Measurements from ENCODE around the gene ACOXL. TPM values are rescaled to one million over a fixed set of nuclear protein-coding genes. Genes with fewer than 3 reads are reported as not detected.

Gene ACOXL
- not detected in 2 replicates for total RNA-seq

DNA sequence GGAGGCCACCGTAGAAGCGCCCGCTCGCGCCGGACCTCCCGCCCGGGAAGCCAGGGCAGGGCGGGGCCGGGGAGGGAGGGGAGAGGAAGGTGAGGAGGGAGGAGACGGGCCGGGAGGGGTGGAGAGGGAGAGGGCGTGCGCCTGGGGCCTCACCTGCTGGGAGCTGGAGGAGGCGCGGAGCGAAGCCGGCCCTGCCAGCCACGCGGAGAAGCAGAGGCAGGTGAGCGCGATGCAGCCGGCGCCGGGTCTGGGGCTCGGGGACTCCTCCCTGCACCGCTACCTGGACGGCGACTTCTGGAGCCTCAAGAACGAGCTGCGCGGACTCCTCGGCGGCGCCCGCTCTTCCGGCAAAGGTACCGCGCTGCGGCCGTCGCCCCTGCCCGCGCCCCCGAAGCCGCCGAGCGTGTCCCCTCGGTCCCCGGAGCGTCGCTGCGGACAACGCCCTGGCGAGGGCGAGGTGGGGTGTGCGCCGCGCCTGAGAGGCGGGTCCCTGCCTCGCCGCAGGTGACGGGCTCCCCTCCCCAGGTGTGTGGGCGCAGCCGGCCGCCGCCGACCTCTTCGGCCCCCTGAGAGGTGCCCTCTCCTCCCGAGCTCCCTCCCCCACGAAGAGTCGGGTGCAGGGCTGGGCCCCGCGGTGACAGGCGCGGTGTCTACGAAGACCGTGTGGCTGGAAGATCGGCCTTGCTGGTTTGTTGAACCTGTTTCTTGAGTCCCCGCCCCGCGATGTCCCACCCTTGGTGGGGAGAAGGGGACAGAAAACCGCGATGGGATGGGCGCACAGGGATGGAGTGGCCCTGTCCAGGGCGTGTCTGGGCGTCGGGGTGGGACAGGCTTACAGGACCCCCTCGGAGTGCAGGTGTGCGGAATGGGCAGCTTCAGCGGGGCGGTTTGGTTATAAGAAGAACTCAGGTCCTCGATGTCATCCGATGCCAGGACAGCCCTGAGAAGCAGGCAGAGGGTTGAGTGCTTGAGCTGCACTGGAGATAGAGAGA lies at the start of gene ACOXL:
Gene ACOXL, plus strand, starts transcription at position 152 of the 992 bp plus-strand sequence. CDS start 35,817 bp downstream, outside the sequence.

DNA sequence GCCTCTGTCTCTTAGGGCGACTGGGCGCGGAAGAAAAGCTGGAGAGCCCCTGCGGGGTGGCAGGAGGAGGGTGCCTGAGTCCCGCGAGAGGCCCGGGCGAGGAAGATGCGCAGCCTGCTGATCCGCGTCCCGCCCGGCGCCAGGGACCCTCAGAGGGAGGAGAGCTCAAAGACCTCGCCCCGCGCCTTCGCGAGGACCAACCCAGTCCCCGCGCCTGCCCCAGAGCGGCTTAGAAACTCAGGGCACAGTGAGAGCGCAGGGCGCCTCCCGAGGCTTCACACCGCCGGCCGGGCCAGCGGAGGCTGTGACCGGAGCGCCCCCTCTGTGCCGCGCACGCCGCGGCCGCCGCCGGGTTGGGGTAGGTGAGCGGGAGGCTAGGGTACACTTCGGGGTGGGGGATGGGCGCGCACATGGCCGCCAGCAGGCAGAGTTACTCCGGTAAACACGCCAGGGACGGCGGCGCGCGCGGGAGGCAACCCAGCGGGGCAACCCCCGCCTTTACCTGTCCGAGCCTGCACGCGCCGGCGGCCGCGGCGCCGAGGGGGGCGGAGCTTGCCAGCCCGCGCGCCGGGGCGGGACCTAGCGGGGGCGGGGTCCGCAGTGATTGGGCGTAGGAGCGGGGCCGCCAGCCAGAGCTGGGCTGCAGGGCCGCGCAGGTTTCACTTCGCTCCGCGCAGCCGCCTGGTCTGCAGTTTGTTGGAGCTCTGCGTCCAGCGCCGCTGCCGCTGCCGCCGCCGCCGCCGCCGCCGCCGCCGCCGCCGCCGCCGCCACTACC lies 388.1 kb downstream of the ACOXL start, which contains the start of gene BCL2L11:
Gene BCL2L11, plus strand, starts transcription at position 662 of the 775 bp plus-strand sequence. CDS start 2,832 bp downstream, outside the sequence.

Other genes starting within 250 kb of the ACOXL start
- gene RGPD6, start 155.4 kb upstream of the ACOXL start, total RNA-seq, result 38.1 and 38.9 TPM in 2 replicates
- gene BUB1, start 54.5 kb upstream of the ACOXL start, total RNA-seq, result 3.6 and 26.9 TPM in 2 replicates

Data from smooth muscle cell of the umbilical artery (primary cell).